PC-3 (cell line): ENCODE measurements around the gene PPP1R7.

Source experiments
- EZH2 ChIP-seq: fragments of 300-600 bp; sonication (generic); IDR thresholded peaks from one replicate; pipeline ENCODE4 v1.6.1; 2017; ENCODE audit warnings: antibody characterized with exemption, mild to moderate bottlenecking, low read length; ENCODE audit not compliant: unreplicated experiment
- EZH2phosphoT487 ChIP-seq: fragments of 300-600 bp; sonication (generic); IDR thresholded peaks from 2 replicates; pipeline ENCODE4 v1.6.1; 2018; ENCODE audit warnings: mild to moderate bottlenecking, antibody characterized with exemption, low read length, borderline replicate concordance
- TF ChIP-seq, protein P1 (sequence below): fragments of 300-600 bp; sonication (generic); conservative IDR thresholded peaks from 2 replicates; pipeline ENCODE4 v1.5.1; 2017; ENCODE audit warnings: antibody characterized with exemption, low read depth, mild to moderate bottlenecking, low read length

DNA sequence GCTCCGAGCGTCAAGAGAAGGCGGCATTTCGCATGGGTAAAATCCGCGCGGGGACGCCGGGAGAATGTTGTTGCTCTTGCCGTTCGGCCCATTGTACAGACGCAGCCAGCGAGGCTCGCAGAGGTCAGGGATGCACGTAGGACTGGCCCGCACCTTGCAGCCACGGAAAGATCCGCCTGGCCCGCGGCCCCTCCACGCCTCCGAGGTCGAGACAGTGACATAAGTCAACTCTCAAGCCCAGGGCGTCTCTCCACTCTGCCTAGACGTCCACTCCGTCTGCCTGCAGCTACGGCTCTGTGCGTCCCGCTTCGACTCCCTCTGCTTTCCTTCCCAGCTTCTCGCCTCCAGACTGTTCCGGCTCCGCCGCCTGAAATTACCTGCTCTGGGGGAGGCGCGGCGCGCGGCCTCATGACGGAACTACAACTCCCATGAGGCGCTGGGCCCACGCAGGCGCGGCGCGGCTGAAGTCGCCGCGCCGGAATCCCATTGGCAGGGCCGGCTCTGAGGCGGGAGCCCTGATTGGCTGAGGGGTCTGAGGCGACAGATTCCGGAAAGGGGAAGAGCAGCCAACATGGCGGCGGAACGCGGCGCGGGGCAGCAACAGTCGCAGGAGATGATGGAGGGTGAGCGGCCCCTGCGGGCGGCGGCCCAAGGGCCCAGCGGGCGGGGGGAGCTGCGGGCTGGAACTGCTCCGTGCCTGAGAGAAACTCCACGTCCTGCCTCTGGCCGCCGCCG is at the start of gene PPP1R7:
- TF ChIP-seq, protein P1, sequence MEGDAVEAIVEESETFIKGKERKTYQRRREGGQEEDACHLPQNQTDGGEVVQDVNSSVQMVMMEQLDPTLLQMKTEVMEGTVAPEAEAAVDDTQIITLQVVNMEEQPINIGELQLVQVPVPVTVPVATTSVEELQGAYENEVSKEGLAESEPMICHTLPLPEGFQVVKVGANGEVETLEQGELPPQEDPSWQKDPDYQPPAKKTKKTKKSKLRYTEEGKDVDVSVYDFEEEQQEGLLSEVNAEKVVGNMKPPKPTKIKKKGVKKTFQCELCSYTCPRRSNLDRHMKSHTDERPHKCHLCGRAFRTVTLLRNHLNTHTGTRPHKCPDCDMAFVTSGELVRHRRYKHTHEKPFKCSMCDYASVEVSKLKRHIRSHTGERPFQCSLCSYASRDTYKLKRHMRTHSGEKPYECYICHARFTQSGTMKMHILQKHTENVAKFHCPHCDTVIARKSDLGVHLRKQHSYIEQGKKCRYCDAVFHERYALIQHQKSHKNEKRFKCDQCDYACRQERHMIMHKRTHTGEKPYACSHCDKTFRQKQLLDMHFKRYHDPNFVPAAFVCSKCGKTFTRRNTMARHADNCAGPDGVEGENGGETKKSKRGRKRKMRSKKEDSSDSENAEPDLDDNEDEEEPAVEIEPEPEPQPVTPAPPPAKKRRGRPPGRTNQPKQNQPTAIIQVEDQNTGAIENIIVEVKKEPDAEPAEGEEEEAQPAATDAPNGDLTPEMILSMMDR: no peak
- TF ChIP-seq EZH2 (no peak), EZH2phosphoT487 (no peak)
